HepG2 (cell line): ENCODE measurements around the gene SQSTM1. TPM values are rescaled to one million over a fixed set of nuclear protein-coding genes. Genes with fewer than 3 reads are reported as not detected.
A peak's percentile ranks its signal among the peaks of the same experiment; 100 is the strongest.

ENCODE experiments used
- MAFF ChIP-seq: IDR thresholded peaks from 2 replicates; pipeline ENCODE4 v1.6.1; 2011; ENCODE audit warnings: low read depth, low read length, improper control_type of control experiment
- NBN ChIP-seq: fragments of 450-650 bp; conservative IDR thresholded peaks from 2 replicates; pipeline ENCODE4 v1.6.1; 2017
- ONECUT2 ChIP-seq: sonication (generic); formaldehyde crosslinking; IDR thresholded peaks from 2 replicates; pipeline ENCODE4 v1.4.0; 2020; ENCODE audit warnings: missing genetic modification reagents
- PHF5A ChIP-seq: IDR thresholded peaks from one replicate; pipeline ENCODE4 v1.6.1; 2018; ENCODE audit warnings: low read depth, missing genetic modification reagents; ENCODE audit not compliant: unreplicated experiment
- PRPF4 ChIP-seq: fragments of 200-400 bp; formaldehyde crosslinking; IDR thresholded peaks from 2 replicates; pipeline ENCODE4 v1.6.1; 2016; ENCODE audit warnings: low read length, low read depth; ENCODE audit not compliant: poor library complexity, severe bottlenecking
- ZBTB7A ChIP-seq: sonication (generic); formaldehyde crosslinking; IDR thresholded peaks from 2 replicates; pipeline ENCODE4 v1.8.0; 2022; ENCODE audit warnings: mild to moderate bottlenecking, missing genetic modification reagents
- ZNF33B ChIP-seq: sonication (generic); formaldehyde crosslinking; IDR thresholded peaks from 2 replicates; pipeline ENCODE4 v1.5.1; 2020; ENCODE audit warnings: mild to moderate bottlenecking, missing genetic modification reagents
- ZNF629 ChIP-seq: sonication (generic); formaldehyde crosslinking; conservative IDR thresholded peaks from 2 replicates; pipeline ENCODE4 v1.5.0; 2020; ENCODE audit warnings: missing genetic modification reagents
- ZNF737 ChIP-seq: sonication (generic); formaldehyde crosslinking; IDR thresholded peaks from 2 replicates; pipeline ENCODE4 v1.5.0; 2020; ENCODE audit warnings: missing genetic modification reagents, mild to moderate bottlenecking, borderline replicate concordance
- polyA plus RNA-seq, 8 experiments: library from polyadenylated mRNA; depleted of rRNA in 3 of 8; stranded (reverse) in 7 of 8; unstranded in 1 of 8; fragments of >200 nt; fragmentation: Illumina TruSeq in 4 of 8; extraction: Trizol in 4 of 8; gene quantifications; 2 replicates each; pipeline versions ENCODE4 v1.2.1 to v1.2.3, GENCODE V29; 2011 to 2016; ENCODE audit warnings: low read depth in 4 of 8, missing spikeins in 1 of 8, mixed read lengths in 1 of 8; ENCODE audit not compliant: insufficient read depth in 1 of 8
- total RNA-seq, 5 experiments: library from RNA; depleted of rRNA; stranded (reverse); fragments of >200 nt; fragmentation: Illumina TruSeq; extraction: Trizol; gene quantifications; 2 replicates each; pipeline ENCODE4 v1.2.3, GENCODE V29; 2016; ENCODE audit warnings: low read depth in 1 of 5
- TF ChIP-seq, protein P1 (sequence below): sonication (generic); formaldehyde crosslinking; IDR thresholded peaks from 2 replicates; pipeline ENCODE4 v1.4.0; 2020; ENCODE audit warnings: mild to moderate bottlenecking, low read depth, missing genetic modification reagents
- TF ChIP-seq, protein P2 (sequence below): sonication (generic); formaldehyde crosslinking; IDR thresholded peaks from 2 replicates; pipeline ENCODE4 v1.5.1; 2020; ENCODE audit warnings: missing genetic modification reagents, mild to moderate bottlenecking, borderline replicate concordance
- TF ChIP-seq, protein P3 (sequence below): sonication (generic); formaldehyde crosslinking; IDR thresholded peaks from 2 replicates; pipeline ENCODE4 v1.4.0; 2020; ENCODE audit warnings: mild to moderate bottlenecking, missing genetic modification reagents
- TF ChIP-seq, protein P4 (sequence below): sonication (generic); formaldehyde crosslinking; IDR thresholded peaks from 2 replicates; pipeline ENCODE4 v1.5.0; 2020; ENCODE audit warnings: mild to moderate bottlenecking, missing genetic modification reagents
- TF ChIP-seq, protein P5 (sequence below): sonication (generic); formaldehyde crosslinking; IDR thresholded peaks from 2 replicates; pipeline ENCODE4 v1.8.0; 2022; ENCODE audit warnings: mild to moderate bottlenecking, missing genetic modification reagents
- TF ChIP-seq, protein P6 (sequence below): sonication (generic); formaldehyde crosslinking; IDR thresholded peaks from 2 replicates; pipeline ENCODE4 v1.5.0; 2020; ENCODE audit warnings: missing genetic modification reagents, mild to moderate bottlenecking, borderline replicate concordance

The SQSTM1 gene
- total and polyA plus RNA-seq, 2 of the 13 experiments (the other 11 are each of a cell fraction or from before 2014, with no cell fraction given), result 90.9 to 160 TPM

DNA sequence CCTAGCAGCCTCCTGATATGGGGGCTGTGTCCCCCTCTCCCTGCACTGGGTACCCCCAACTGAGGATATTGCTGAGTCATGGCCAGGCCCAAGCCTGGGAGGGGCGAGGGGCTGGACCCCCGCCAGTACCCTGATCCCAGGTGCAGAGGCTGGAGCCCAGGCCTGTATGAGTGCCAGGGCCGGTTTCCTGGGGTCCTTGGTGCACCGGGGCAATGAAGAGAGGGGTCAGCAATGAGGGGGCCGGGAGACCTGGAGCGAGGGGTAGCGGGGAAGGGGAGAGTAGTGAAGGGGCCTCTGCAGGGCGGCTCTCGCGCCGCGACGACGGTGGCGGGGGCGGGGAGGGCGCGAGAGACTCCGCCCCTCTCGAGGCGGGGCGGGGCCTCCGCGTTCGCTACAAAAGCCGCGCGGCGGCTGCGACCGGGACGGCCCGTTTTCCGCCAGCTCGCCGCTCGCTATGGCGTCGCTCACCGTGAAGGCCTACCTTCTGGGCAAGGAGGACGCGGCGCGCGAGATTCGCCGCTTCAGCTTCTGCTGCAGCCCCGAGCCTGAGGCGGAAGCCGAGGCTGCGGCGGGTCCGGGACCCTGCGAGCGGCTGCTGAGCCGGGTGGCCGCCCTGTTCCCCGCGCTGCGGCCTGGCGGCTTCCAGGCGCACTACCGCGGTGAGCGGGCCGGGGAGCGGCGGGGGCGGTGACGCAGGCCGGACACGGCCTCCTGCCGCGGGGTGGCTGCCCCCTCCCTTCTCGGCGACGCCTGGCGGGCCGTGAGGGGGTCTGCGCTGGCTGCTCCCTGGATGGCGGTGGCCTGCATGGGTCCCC is at the start of gene SQSTM1 (continued):
- TF ChIP-seq, protein P1, sequence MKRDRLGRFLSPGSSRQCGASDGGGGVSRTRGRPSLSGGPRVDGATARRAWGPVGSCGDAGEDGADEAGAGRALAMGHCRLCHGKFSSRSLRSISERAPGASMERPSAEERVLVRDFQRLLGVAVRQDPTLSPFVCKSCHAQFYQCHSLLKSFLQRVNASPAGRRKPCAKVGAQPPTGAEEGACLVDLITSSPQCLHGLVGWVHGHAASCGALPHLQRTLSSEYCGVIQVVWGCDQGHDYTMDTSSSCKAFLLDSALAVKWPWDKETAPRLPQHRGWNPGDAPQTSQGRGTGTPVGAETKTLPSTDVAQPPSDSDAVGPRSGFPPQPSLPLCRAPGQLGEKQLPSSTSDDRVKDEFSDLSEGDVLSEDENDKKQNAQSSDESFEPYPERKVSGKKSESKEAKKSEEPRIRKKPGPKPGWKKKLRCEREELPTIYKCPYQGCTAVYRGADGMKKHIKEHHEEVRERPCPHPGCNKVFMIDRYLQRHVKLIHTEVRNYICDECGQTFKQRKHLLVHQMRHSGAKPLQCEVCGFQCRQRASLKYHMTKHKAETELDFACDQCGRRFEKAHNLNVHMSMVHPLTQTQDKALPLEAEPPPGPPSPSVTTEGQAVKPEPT, result no peak
- no peak for TF ChIP-seq ONECUT2 (CRISPR knock-in tag)
- TF ChIP-seq PRPF4, result no peak
- no peak for TF ChIP-seq NBN
- TF ChIP-seq, protein P2, sequence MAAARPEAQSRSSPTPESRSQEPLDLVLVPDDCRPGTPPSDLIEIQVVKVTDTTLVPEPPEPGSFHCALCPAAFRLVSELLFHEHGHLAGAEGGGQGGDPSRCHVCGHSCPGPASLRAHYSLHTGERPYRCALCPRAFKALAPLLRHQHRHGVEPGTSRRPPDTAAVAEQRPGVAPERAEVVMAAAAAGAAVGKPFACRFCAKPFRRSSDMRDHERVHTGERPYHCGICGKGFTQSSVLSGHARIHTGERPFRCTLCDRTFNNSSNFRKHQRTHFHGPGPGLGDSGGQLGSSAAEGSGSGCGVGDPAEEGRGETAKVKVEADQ (CRISPR knock-in tag), result 0 out of 2 replicates have a peak, but pooled peaks have one; percentile 17
- TF ChIP-seq, protein P3, sequence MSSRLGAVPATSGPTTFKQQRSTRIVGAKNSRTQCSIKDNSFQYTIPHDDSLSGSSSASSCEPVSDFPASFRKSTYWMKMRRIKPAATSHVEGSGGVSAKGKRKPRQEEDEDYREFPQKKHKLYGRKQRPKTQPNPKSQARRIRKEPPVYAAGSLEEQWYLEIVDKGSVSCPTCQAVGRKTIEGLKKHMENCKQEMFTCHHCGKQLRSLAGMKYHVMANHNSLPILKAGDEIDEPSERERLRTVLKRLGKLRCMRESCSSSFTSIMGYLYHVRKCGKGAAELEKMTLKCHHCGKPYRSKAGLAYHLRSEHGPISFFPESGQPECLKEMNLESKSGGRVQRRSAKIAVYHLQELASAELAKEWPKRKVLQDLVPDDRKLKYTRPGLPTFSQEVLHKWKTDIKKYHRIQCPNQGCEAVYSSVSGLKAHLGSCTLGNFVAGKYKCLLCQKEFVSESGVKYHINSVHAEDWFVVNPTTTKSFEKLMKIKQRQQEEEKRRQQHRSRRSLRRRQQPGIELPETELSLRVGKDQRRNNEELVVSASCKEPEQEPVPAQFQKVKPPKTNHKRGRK (CRISPR knock-in tag), result no peak
- TF ChIP-seq, protein P4, sequence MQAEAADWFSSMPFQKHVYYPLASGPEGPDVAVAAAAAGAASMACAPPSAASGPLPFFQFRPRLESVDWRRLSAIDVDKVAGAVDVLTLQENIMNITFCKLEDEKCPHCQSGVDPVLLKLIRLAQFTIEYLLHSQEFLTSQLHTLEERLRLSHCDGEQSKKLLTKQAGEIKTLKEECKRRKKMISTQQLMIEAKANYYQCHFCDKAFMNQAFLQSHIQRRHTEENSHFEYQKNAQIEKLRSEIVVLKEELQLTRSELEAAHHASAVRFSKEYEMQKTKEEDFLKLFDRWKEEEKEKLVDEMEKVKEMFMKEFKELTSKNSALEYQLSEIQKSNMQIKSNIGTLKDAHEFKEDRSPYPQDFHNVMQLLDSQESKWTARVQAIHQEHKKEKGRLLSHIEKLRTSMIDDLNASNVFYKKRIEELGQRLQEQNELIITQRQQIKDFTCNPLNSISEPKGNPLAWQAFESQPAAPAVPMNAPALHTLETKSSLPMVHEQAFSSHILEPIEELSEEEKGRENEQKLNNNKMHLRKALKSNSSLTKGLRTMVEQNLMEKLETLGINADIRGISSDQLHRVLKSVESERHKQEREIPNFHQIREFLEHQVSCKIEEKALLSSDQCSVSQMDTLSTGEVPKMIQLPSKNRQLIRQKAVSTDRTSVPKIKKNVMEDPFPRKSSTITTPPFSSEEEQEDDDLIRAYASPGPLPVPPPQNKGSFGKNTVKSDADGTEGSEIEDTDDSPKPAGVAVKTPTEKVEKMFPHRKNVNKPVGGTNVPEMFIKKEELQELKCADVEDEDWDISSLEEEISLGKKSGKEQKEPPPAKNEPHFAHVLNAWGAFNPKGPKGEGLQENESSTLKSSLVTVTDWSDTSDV (CRISPR knock-in tag), result no peak
- TF ChIP-seq ZBTB7A (CRISPR knock-in tag), result peak; percentile 17; the same call in 1 of the 2 replicates
- TF ChIP-seq, protein P5, sequence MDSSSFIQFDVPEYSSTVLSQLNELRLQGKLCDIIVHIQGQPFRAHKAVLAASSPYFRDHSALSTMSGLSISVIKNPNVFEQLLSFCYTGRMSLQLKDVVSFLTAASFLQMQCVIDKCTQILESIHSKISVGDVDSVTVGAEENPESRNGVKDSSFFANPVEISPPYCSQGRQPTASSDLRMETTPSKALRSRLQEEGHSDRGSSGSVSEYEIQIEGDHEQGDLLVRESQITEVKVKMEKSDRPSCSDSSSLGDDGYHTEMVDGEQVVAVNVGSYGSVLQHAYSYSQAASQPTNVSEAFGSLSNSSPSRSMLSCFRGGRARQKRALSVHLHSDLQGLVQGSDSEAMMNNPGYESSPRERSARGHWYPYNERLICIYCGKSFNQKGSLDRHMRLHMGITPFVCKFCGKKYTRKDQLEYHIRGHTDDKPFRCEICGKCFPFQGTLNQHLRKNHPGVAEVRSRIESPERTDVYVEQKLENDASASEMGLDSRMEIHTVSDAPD (CRISPR knock-in tag), result no peak; the same call in 1 of the 2 replicates
- peak; percentile 89 for TF ChIP-seq MAFF
- no peak; the same call in 1 of the 2 replicates for TF ChIP-seq ZNF629 (CRISPR knock-in tag)
- TF ChIP-seq ZNF33B (CRISPR knock-in tag), result 0 out of 2 replicates have a peak, but pooled peaks have one; percentile 3
- no peak for TF ChIP-seq ZNF737 (CRISPR knock-in tag)
- TF ChIP-seq, protein P6, sequence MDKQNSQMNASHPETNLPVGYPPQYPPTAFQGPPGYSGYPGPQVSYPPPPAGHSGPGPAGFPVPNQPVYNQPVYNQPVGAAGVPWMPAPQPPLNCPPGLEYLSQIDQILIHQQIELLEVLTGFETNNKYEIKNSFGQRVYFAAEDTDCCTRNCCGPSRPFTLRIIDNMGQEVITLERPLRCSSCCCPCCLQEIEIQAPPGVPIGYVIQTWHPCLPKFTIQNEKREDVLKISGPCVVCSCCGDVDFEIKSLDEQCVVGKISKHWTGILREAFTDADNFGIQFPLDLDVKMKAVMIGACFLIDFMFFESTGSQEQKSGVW (CRISPR knock-in tag), result no peak
- TF ChIP-seq PHF5A, result peak; percentile 45
